Ishikawa (cell line): Measurements from ENCODE around the gene EDIL3.

Experiments used
- CREB1 ChIP-seq: IDR thresholded peaks from 2 replicates; pipeline ENCODE4 v1.6.1; 2012; ENCODE audit warnings: low read depth
- FOXM1 ChIP-seq: IDR thresholded peaks from 2 replicates; pipeline ENCODE4 v1.6.1; 2012; ENCODE audit warnings: low read depth, borderline replicate concordance
- NFIC ChIP-seq: IDR thresholded peaks from 2 replicates; pipeline ENCODE4 v1.6.1; 2012
- RAD21 ChIP-seq: IDR thresholded peaks from 2 replicates; pipeline ENCODE4 v1.6.1; 2012; ENCODE audit warnings: low read depth
- TAF1 ChIP-seq: IDR thresholded peaks from 2 replicates; pipeline ENCODE4 v1.6.1; 2012; ENCODE audit warnings: low read depth, mild to moderate bottlenecking
- TF ChIP-seq, protein P1 (sequence below): IDR thresholded peaks from 2 replicates; pipeline ENCODE4 v1.6.1; 2012

- TF ChIP-seq CREB1 (no peak), FOXM1 (no peak), RAD21 (no peak), TAF1 (no peak), NFIC (no peak)
- TF ChIP-seq, protein P1, sequence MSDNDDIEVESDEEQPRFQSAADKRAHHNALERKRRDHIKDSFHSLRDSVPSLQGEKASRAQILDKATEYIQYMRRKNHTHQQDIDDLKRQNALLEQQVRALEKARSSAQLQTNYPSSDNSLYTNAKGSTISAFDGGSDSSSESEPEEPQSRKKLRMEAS: no peak
Observed at GRCh38 chr5:84119252-84119651, 265.4 kb downstream of the EDIL3 start.
